Thyroid gland (tissue), 4 donors: Measurements from ENCODE around the gene MOB1B.

Source experiments
- POLR2A ChIP-seq, 2 donors: fragments of 450-650 bp; IDR thresholded peaks; one replicate each; pipeline ENCODE4 v1.6.1; 2017; ENCODE audit warnings: antibody characterized with exemption in 2 of 2, mild to moderate bottlenecking in 2 of 2, moderate library complexity in 1 of 2
- TF ChIP-seq, protein P1 (sequence below), 6 experiments: fragments of 200-600 bp in 3 of 6; fragments of 450-650 bp in 3 of 6; sonication (generic) in 3 of 6; IDR thresholded peaks; one replicate each; pipeline ENCODE4 v1.5.1; 2016 to 2019; ENCODE audit warnings: antibody characterized with exemption in 6 of 6, mild to moderate bottlenecking in 2 of 6, inconsistent platforms in 1 of 6, moderate library complexity in 1 of 6

DNA sequence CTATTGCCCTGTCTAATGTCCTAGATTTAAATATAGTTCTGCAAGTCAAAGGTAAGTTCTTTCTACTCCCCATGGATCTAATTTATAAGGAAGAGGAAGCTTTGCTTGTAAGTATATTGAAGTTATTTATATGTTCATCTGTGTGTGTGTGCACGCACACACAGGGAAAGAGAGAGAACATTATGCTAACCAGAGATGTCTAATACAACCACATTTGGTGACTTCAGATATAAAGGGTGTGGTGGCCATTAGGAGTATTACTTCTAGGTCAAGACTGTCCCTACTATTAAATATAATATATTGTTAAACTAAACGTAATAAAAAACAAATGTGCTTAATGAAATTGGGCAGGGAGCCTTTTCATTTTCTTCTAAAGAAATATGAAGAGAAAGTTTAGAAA lies 95.4 kb downstream of the MOB1B start:
- TF ChIP-seq, protein P1, sequence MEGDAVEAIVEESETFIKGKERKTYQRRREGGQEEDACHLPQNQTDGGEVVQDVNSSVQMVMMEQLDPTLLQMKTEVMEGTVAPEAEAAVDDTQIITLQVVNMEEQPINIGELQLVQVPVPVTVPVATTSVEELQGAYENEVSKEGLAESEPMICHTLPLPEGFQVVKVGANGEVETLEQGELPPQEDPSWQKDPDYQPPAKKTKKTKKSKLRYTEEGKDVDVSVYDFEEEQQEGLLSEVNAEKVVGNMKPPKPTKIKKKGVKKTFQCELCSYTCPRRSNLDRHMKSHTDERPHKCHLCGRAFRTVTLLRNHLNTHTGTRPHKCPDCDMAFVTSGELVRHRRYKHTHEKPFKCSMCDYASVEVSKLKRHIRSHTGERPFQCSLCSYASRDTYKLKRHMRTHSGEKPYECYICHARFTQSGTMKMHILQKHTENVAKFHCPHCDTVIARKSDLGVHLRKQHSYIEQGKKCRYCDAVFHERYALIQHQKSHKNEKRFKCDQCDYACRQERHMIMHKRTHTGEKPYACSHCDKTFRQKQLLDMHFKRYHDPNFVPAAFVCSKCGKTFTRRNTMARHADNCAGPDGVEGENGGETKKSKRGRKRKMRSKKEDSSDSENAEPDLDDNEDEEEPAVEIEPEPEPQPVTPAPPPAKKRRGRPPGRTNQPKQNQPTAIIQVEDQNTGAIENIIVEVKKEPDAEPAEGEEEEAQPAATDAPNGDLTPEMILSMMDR (IDR thresholded peaks at IDR 0.05) = no peak
- no peak for TF ChIP-seq POLR2A (IDR thresholded peaks at IDR 0.05)
